ENCODE measurements around the gene WNT9A. TPM values are rescaled to one million over a fixed set of nuclear protein-coding genes. Genes with fewer than 3 reads are reported as not detected.

The WNT9A gene
- total and polyA plus RNA-seq, 9 of the 15 experiments (the other 6 are each of a cell fraction or from before 2014, with no cell fraction given): 0.04 to 0.17 (median 0.10) TPM; not detected in 4

GRCh38 chr1:227906550-227907071, 41.1 kb downstream of the WNT9A start (continued):
- TF ChIP-seq CREB1 (IDR thresholded peaks at IDR 0.05) (no peak), CREB1 (CRISPR knock-in tag; IDR thresholded peaks at IDR 0.05) (no peak)

GRCh38 chr1:227905573-227906487, 41.9 kb downstream of the WNT9A start:
- intact Hi-C loops (cut with micrococcal nuclease): no loop called here
- Histone ChIP-seq H3K4me1 (replicated peaks in 1 of 2; ENCODE audit: control insufficient read depth in 2 of 2, insufficient read depth in 2 of 2, low read length in 2 of 2) (peaks cover 0 to 40% of the 10 kb centered on the region in 2 experiments; a peak in 2 of 5 replicates), H3K9me1 (ENCODE audit: control insufficient read depth, insufficient read depth, low read length) (peaks cover 6% of the 10 kb centered on the region), H3K27me3 (ENCODE audit: control insufficient read depth in 2 of 2, insufficient read depth in 2 of 2, low read length in 2 of 2) (peaks cover 0 to 29% of the 10 kb centered on the region in 2 experiments; a peak in 3 of 5 replicates), H3K9ac (ENCODE audit: insufficient read depth in 1 of 2, low read depth in 2 of 2, low read length in 2 of 2) (0 out of 4 replicates have a peak overlapping the region, but pooled peaks of 1 of the 2 experiments have one; percentile 59), H3K4me3 (no peak overlapping the region), H4K20me1 (replicated peaks; ENCODE audit: control insufficient read depth, insufficient read depth, low read length) (no peaks in the 10 kb centered on the region; the same call in none of the 2 replicates), H3K36me3 (ENCODE audit: control insufficient read depth, insufficient read depth, low read length) (no peaks in the 10 kb centered on the region), H3K9me3 (replicated peaks; ENCODE audit: control insufficient read depth, insufficient read depth, low read depth, low read length) (no peaks in the 10 kb centered on the region), H3K27ac (ENCODE audit: extremely low read depth, low read depth, low read length) (no peak overlapping the region), H2AFZ (ENCODE audit: low read depth, low read length) (no peak overlapping the region), H3K4me2 (ENCODE audit: insufficient read depth, low read length) (no peak overlapping the region), H3K79me2 (ENCODE audit: control insufficient read depth, insufficient read depth, low read length) (no peaks in the 10 kb centered on the region)
- ChIA-PET POLR2A (interaction anchor here (0.6 to 1.1 kb wide), 5 partner anchors 8 to 832 kb away, joined by 3 to 4 read pairs (median 3); no protein-coding TSS in a partner anchor), CTCF (ENCODE audit: low intra/inter-chr PET ratio) (no interaction called here)
- 6% methylated on average over 14 of the region's 15 CpGs for WGBS (ENCODE audit: insufficient coverage, low coverage, missing lambda C conversion rate)
- DNase-seq (ENCODE audit: extremely low read depth in 1 of 4, low spot score in 3 of 4) (no peak), ATAC-seq (peak; percentile 29; the same call in 2 of the 3 replicates), FAIRE-seq (no peak)
- in situ Hi-C loops (cut with MboI): no loop called here
- no peak for TF ChIP-seq ZBTB9 (CRISPR knock-in tag; IDR thresholded peaks at IDR 0.05)
- no peak for TF ChIP-seq ZFPM2 (CRISPR knock-in tag; IDR thresholded peaks at IDR 0.05)
- TF ChIP-seq CTCF (IDR thresholded peaks at IDR 0.05 in 2 of 3, conservative IDR thresholded peaks at IDR 0.05 in 1 of 3; ENCODE audit: insufficient read depth in 2 of 3, low read depth in 1 of 3, low read length in 3 of 3): peak in 2 of 3 experiments; percentile 16 to 21; a peak in 1 of 6 replicates
- no peak for TF ChIP-seq ZBTB12 (CRISPR knock-in tag; IDR thresholded peaks at IDR 0.05)
- TF ChIP-seq KHSRP (IDR thresholded peaks at IDR 0.05): no peak
- TF ChIP-seq XRCC5 (IDR thresholded peaks at IDR 0.05; ENCODE audit: low read depth, low read length): no peak
- peak; percentile 98 for TF ChIP-seq ZNF263 (CRISPR knock-in tag; IDR thresholded peaks at IDR 0.05; ENCODE audit: borderline replicate concordance)
- no TSS peak for BruUV-seq (replicated peaks)
